Mesothelial cell of epicardium (in vitro differentiated cells): Measurements from ENCODE around the gene S100A3. TPM values are rescaled to one million over a fixed set of nuclear protein-coding genes. Genes with fewer than 3 reads are reported as not detected.
A peak's percentile ranks its signal among the peaks of the same experiment; 100 is the strongest.

Experiments
- DNase-seq, 2 experiments: peaks; one replicate each; pipeline ENCODE4 v3.0.0; 2021; ENCODE audit warnings: low spot score in 2 of 2; ENCODE audit not compliant: unreplicated experiment in 2 of 2
- H3K27ac Mint-ChIP-seq: 2 replicates; pipeline ENCODE4 v1.8.0; 2021; ENCODE audit warnings: mixed read lengths
- H3K27me3 Mint-ChIP-seq: 2 replicates; pipeline ENCODE4 v1.8.0; 2021; ENCODE audit warnings: low read depth, mixed read lengths
- H3K36me3 Mint-ChIP-seq: 2 replicates; pipeline ENCODE4 v1.8.0; 2021; ENCODE audit warnings: mixed read lengths
- H3K4me1 Mint-ChIP-seq: 2 replicates; pipeline ENCODE4 v1.8.0; 2021; ENCODE audit warnings: mixed read lengths
- H3K4me3 Mint-ChIP-seq: 2 replicates; pipeline ENCODE4 v1.8.0; 2021; ENCODE audit warnings: mild to moderate bottlenecking, moderate library complexity, mixed read lengths
- H3K9me3 Mint-ChIP-seq: 2 replicates; pipeline ENCODE4 v1.8.0; 2021; ENCODE audit warnings: mixed read lengths
- CTCF ChIP-seq: fragments of 200-600 bp; sonication (generic); IDR thresholded peaks from one replicate; pipeline ENCODE4 v1.5.0; 2021; ENCODE audit warnings: antibody characterized with exemption; ENCODE audit not compliant: unreplicated experiment
- total RNA-seq: library from RNA; stranded (reverse); gene quantifications from 3 replicates; pipeline ENCODE4 v1.2.1, GENCODE V29; 2021

Gene S100A3
- total RNA-seq, 1 donor from 2014 or later = not detected

- H3K27me3 Mint-ChIP-seq = no peaks in the 10 kb centered on the region
- no peaks in the 10 kb centered on the region for H3K9me3 Mint-ChIP-seq
- H3K4me1 Mint-ChIP-seq = peaks cover 29% of the 10 kb centered on the region
- DNase-seq = no peak
- no peak overlapping the region for H3K4me3 Mint-ChIP-seq
- no peak overlapping the region for H3K27ac Mint-ChIP-seq
- no peaks in the 10 kb centered on the region for H3K36me3 Mint-ChIP-seq
- no peak for TF ChIP-seq CTCF
These were observed 22.6 kb upstream of the S100A3 start for GRCh38 chr1:153571706-153572105.

- no peak overlapping the region for H3K4me3 Mint-ChIP-seq
- no peaks in the 10 kb centered on the region for H3K9me3 Mint-ChIP-seq
- no peaks in the 10 kb centered on the region for H3K27me3 Mint-ChIP-seq
- no peak overlapping the region for H3K27ac Mint-ChIP-seq
- H3K36me3 Mint-ChIP-seq = no peaks in the 10 kb centered on the region
- H3K4me1 Mint-ChIP-seq = peaks cover 35% of the 10 kb centered on the region
- no peak for TF ChIP-seq CTCF
- no peak for DNase-seq
These were observed 21.8 kb upstream of the S100A3 start for GRCh38 chr1:153570874-153571273.

GRCh38 chr1:153569465-153569864 lies 20.4 kb upstream of the S100A3 start:
- H3K4me1 Mint-ChIP-seq = peaks cover 42% of the 10 kb centered on the region
- no peaks in the 10 kb centered on the region for H3K9me3 Mint-ChIP-seq
- peak overlapping the region; percentile 50 for H3K27ac Mint-ChIP-seq
- no peak for TF ChIP-seq CTCF
- DNase-seq = no peak
- no peaks in the 10 kb centered on the region for H3K27me3 Mint-ChIP-seq
- H3K36me3 Mint-ChIP-seq = no peaks in the 10 kb centered on the region
- H3K4me3 Mint-ChIP-seq = no peak overlapping the region

- Mint-ChIP-seq H3K4me1 (peaks cover 50% of the 10 kb centered on the region), H3K27ac (peak overlapping the region; percentile 96)
These were observed 19.5 kb upstream of the S100A3 start for GRCh38 chr1:153568367-153569099.

GRCh38 chr1:153567621-153568366 lies 18.7 kb upstream of the S100A3 start:
- Mint-ChIP-seq H3K4me1 (peaks cover 54% of the 10 kb centered on the region), H3K4me3 (peak overlapping the region; percentile 37), H3K27me3 (no peaks in the 10 kb centered on the region), H3K36me3 (no peaks in the 10 kb centered on the region), H3K27ac (peak overlapping the region; percentile 96), H3K9me3 (no peaks in the 10 kb centered on the region)
- DNase-seq = no peak
- no peak for TF ChIP-seq CTCF

More at GRCh38 chr1:153568367-153569099, 19.5 kb upstream of the S100A3 start:
- Mint-ChIP-seq H3K27me3 (no peaks in the 10 kb centered on the region), H3K9me3 (no peaks in the 10 kb centered on the region), H3K36me3 (no peaks in the 10 kb centered on the region), H3K4me3 (peak overlapping the region; percentile 50)
- peak; percentile 73 to 96 for DNase-seq
- TF ChIP-seq CTCF = peak; percentile 99
